SK-N-SH (cell line): ENCODE results near the gene STX18. TPM values are rescaled to one million over a fixed set of nuclear protein-coding genes. Genes with fewer than 3 reads are reported as not detected.

Source experiments
- CTCF ChIA-PET: fragments of 300-600, 350-600 bp; formaldehyde crosslinking; extraction: SDS; loops from one replicate; lab custom pipeline; 2021; lab: Yijun Ruan, JAX
- POLR2A ChIA-PET: fragments of 350-600 bp; sonication (Branson Sonifier 250); formaldehyde crosslinking; extraction: SDS; loops from one replicate; lab custom pipeline; 2020; ENCODE audit warnings: antibody characterized with exemption, inconsistent platforms; lab: Yijun Ruan, JAX
- DNase-seq: peaks from one replicate; pipeline ENCODE4 v3.0.0; 2012
- H2AFZ ChIP-seq: fragments of 200-600 bp; sonication (generic); 2 replicates; pipeline ENCODE4 v1.8.1; 2016; ENCODE audit warnings: antibody characterized with exemption, mild to moderate bottlenecking, low read depth
- H3F3A ChIP-seq: fragments of 200-600 bp; sonication (generic); replicated peaks from 2 replicates; pipeline ENCODE3; 2016; ENCODE audit warnings: antibody characterized with exemption, mild to moderate bottlenecking; ENCODE audit not compliant: insufficient read depth
- H3K27ac ChIP-seq, 2 experiments: fragments of 200-500 bp in 1 of 2; fragments of 200-600 bp in 1 of 2; sonication (Bioruptor generic) in 1 of 2; sonication (generic), shearing (Covaris generic) in 1 of 2; 2 replicates each; pipeline versions ENCODE4 v1.5.1 to v1.6.1; 2014 to 2016; ENCODE audit warnings: low read depth in 2 of 2, inconsistent platforms in 1 of 2, low read length in 1 of 2, mild to moderate bottlenecking in 1 of 2, mixed read lengths in 1 of 2
- H3K27me3 ChIP-seq: fragments of 200-600 bp; sonication (generic), shearing (Covaris generic); 2 replicates; pipeline ENCODE4 v1.6.1; 2016; ENCODE audit warnings: mixed run types; ENCODE audit not compliant: insufficient read depth
- H3K36me3 ChIP-seq, 2 experiments: fragments of 200-500 bp in 1 of 2; fragments of 200-600 bp in 1 of 2; sonication (Bioruptor generic) in 1 of 2; sonication (generic) in 1 of 2; replicated peaks in 1 of 2; 2 replicates each; pipeline versions ENCODE3 to v1.5.1; 2014 to 2016; ENCODE audit warnings: low read length in 1 of 2, mild to moderate bottlenecking in 1 of 2; ENCODE audit not compliant: insufficient read depth in 2 of 2, control insufficient read depth in 1 of 2
- H3K4me1 ChIP-seq, 2 experiments: fragments of 200-500 bp in 1 of 2; fragments of 200-600 bp in 1 of 2; sonication (Bioruptor generic) in 1 of 2; sonication (generic), shearing (Covaris generic) in 1 of 2; 2 replicates each; pipeline versions ENCODE4 v1.5.1 to v1.6.1; 2014 to 2016; ENCODE audit warnings: low read depth in 1 of 2, low read length in 1 of 2, mixed run types in 1 of 2; ENCODE audit not compliant: insufficient read depth in 2 of 2, control insufficient read depth in 1 of 2
- H3K4me2 ChIP-seq: fragments of 200-600 bp; sonication (generic), shearing (Covaris generic); 2 replicates; pipeline ENCODE4 v1.6.1; 2017; ENCODE audit warnings: mixed run types
- H3K4me3 ChIP-seq, 2 experiments: fragments of 200-500 bp in 1 of 2; fragments of 200-600 bp in 1 of 2; sonication (Bioruptor generic) in 1 of 2; sonication (generic), shearing (Covaris generic) in 1 of 2; 2 replicates each; pipeline versions ENCODE4 v1.5.1 to v1.8.1; 2014 to 2016; ENCODE audit warnings: low read depth in 2 of 2, inconsistent platforms in 1 of 2, low read length in 1 of 2, mild to moderate bottlenecking in 1 of 2, mixed read lengths in 1 of 2, moderate library complexity in 1 of 2
- H3K79me2 ChIP-seq: fragments of 200-600 bp; sonication (generic); 2 replicates; pipeline ENCODE4 v1.8.1; 2017; ENCODE audit warnings: mild to moderate bottlenecking; ENCODE audit not compliant: insufficient read depth
- H3K9ac ChIP-seq: fragments of 200-600 bp; sonication (generic); 2 replicates; pipeline ENCODE4 v1.6.1; 2017; ENCODE audit warnings: mixed run types
- H3K9me2 ChIP-seq: fragments of 200-600 bp; sonication (generic); 2 replicates; pipeline ENCODE4 v1.6.1; 2017; ENCODE audit warnings: mixed run types
- H3K9me3 ChIP-seq: fragments of 200-600 bp; sonication (generic); 2 replicates; pipeline ENCODE4 v1.6.1; 2017; ENCODE audit warnings: mixed run types, mild to moderate bottlenecking, moderate library complexity
- H4K20me1 ChIP-seq: fragments of 200-600 bp; sonication (generic); 2 replicates; pipeline ENCODE4 v1.6.1; 2017; ENCODE audit warnings: mild to moderate bottlenecking, mixed run types; ENCODE audit not compliant: insufficient read depth
- ELF1 ChIP-seq: IDR thresholded peaks from 2 replicates; pipeline ENCODE4 v1.4.0; 2012
- EP300 ChIP-seq, 2 experiments: IDR thresholded peaks; 2 replicates each; pipeline versions ENCODE4 v1.4.0 to v1.6.1; 2012; ENCODE audit warnings: borderline replicate concordance in 1 of 2, low read depth in 1 of 2, low read length in 1 of 2
- EZH2phosphoT487 ChIP-seq: fragments of 200-600 bp; sonication (generic); IDR thresholded peaks from 2 replicates; pipeline ENCODE4 v1.6.1; 2017; ENCODE audit warnings: low read depth, mixed run types, mild to moderate bottlenecking, antibody characterized with exemption, moderate library complexity, borderline replicate concordance
- FOSL2 ChIP-seq: IDR thresholded peaks from 2 replicates; pipeline ENCODE4 v1.4.0; 2012; ENCODE audit warnings: low read depth, mild to moderate bottlenecking, moderate library complexity, borderline replicate concordance
- FOXM1 ChIP-seq: IDR thresholded peaks from 2 replicates; pipeline ENCODE4 v1.4.0; 2012; ENCODE audit warnings: low read depth, mild to moderate bottlenecking
- GABPA ChIP-seq: IDR thresholded peaks from 2 replicates; pipeline ENCODE4 v1.4.0; 2012; ENCODE audit warnings: low read depth, mild to moderate bottlenecking
- GATA2 ChIP-seq: sonication (generic); formaldehyde crosslinking; IDR thresholded peaks from 2 replicates; pipeline ENCODE4 v1.5.0; 2020; ENCODE audit warnings: mild to moderate bottlenecking, missing genetic modification reagents
- MEF2A ChIP-seq: IDR thresholded peaks from 2 replicates; pipeline ENCODE4 v1.4.0; 2012; ENCODE audit warnings: low read depth, borderline replicate concordance
- MXI1 ChIP-seq: IDR thresholded peaks from 2 replicates; pipeline ENCODE4 v1.6.1; 2012; ENCODE audit warnings: mild to moderate bottlenecking, low read depth, low read length, improper control_type of control experiment
- NRF1 ChIP-seq: IDR thresholded peaks from 2 replicates; pipeline ENCODE4 v1.6.1; 2012; ENCODE audit warnings: low read depth, mild to moderate bottlenecking, low read length
- RAD21 ChIP-seq: IDR thresholded peaks from 2 replicates; pipeline ENCODE4 v1.6.1; 2012; ENCODE audit warnings: mild to moderate bottlenecking, low read length
- RXRA ChIP-seq: IDR thresholded peaks from 2 replicates; pipeline ENCODE4 v1.4.0; 2012; ENCODE audit warnings: low read depth, mild to moderate bottlenecking, borderline replicate concordance
- TEAD4 ChIP-seq: IDR thresholded peaks from 2 replicates; pipeline ENCODE4 v1.4.0; 2012; ENCODE audit warnings: mild to moderate bottlenecking, borderline replicate concordance; ENCODE audit not compliant: insufficient read depth
- YY1 ChIP-seq: IDR thresholded peaks from 2 replicates; pipeline ENCODE4 v1.4.0; 2012; ENCODE audit warnings: low read depth, mild to moderate bottlenecking
- WGBS: methylation state at CpG from one replicate; pipeline ENCODE4 v1.1.6; 2017; ENCODE audit warnings: low lambda C conversion rate; 5-methylcytosine and 5-hydroxymethylcytosine counted together
- polyA plus RNA-seq, 3 experiments: library from polyadenylated mRNA; depleted of rRNA; stranded (reverse); fragments of >200 nt; gene quantifications; 2 replicates each; pipeline ENCODE4 v1.2.3, GENCODE V29; 2012
- TF ChIP-seq, protein P1 (sequence below): IDR thresholded peaks from 2 replicates; pipeline ENCODE4; 2012
- TF ChIP-seq, protein P2 (sequence below): IDR thresholded peaks from 2 replicates; pipeline ENCODE4 v1.4.0; 2012; ENCODE audit warnings: low read depth, borderline replicate concordance
- TF ChIP-seq, protein P3 (sequence below): fragments of 150-350 bp; IDR thresholded peaks from 2 replicates; pipeline ENCODE4 v1.6.1; 2016; ENCODE audit warnings: mild to moderate bottlenecking, low read depth, low read length
- TF ChIP-seq, protein P4 (sequence below): IDR thresholded peaks from 2 replicates; pipeline ENCODE4 v1.4.0; 2012; ENCODE audit warnings: low read depth, borderline replicate concordance

The STX18 gene
- polyA plus RNA-seq, 1 of the 3 experiments (the other 2 are of a cell fraction), result 17.3 TPM

DNA sequence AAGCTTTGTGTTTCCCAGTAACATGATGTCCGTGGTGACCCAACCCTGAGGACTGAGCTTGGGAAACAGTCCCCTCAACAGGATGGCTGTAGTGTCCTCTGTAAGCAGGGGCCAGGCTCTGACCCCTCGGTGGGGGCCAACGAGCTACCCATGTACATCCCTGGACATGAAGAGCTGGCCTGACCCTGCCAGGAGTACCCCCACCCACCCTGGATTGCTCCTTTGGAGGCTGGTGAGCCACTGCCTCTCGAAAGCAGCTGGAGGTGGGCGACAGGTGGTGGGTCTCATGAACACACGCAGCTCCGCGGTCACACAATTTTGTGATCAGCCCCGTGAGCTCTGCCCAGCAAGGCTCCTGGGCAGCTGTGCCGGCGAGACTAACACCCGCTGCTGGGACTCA, 121.4 kb downstream of the STX18 start:
- 100% methylated on average over 2 of the region's 12 CpGs for WGBS
- Histone ChIP-seq H3K79me2 (no peaks in the 10 kb centered on the region), H2AFZ (no peak overlapping the region), H3K9me2 (no peaks in the 10 kb centered on the region), H4K20me1 (no peaks in the 10 kb centered on the region), H3F3A (no peaks in the 10 kb centered on the region), H3K27ac (no peak overlapping the region), H3K36me3 (peaks cover 4 to 50% of the 10 kb centered on the region in 2 experiments), H3K9me3 (no peaks in the 10 kb centered on the region), H3K4me2 (no peak overlapping the region), H3K27me3 (no peaks in the 10 kb centered on the region), H3K4me3 (no peak overlapping the region), H3K4me1 (no peaks in the 10 kb centered on the region; a peak in 1 of 4 replicates), H3K9ac (no peak overlapping the region)
- ChIA-PET POLR2A (no interaction called here), CTCF (interaction anchor here (0.9 to 3.6 kb wide), 5 partner anchors 11 to 172 kb away, joined by 3 to 20 read pairs (median 3); partner anchors contain the start of gene TMEM128)
- TF ChIP-seq FOSL2 (no peak), EZH2phosphoT487 (no peak), MXI1 (no peak), ELF1 (no peak), TEAD4 (no peak), MEF2A (no peak), GABPA (no peak), RXRA (no peak), NRF1 (no peak), FOXM1 (no peak), YY1 (no peak), EP300 (IDR thresholded peaks at IDR 0.05; ENCODE audit: borderline replicate concordance in 1 of 2, low read depth in 1 of 2, low read length in 1 of 2) (no peak), RAD21 (no peak), GATA2 (CRISPR knock-in tag) (no peak)
- TF ChIP-seq, protein P1, sequence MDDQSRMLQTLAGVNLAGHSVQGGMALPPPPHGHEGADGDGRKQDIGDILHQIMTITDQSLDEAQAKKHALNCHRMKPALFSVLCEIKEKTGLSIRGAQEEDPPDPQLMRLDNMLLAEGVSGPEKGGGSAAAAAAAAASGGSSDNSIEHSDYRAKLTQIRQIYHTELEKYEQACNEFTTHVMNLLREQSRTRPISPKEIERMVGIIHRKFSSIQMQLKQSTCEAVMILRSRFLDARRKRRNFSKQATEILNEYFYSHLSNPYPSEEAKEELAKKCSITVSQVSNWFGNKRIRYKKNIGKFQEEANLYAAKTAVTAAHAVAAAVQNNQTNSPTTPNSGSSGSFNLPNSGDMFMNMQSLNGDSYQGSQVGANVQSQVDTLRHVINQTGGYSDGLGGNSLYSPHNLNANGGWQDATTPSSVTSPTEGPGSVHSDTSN, result no peak
- TF ChIP-seq, protein P2, sequence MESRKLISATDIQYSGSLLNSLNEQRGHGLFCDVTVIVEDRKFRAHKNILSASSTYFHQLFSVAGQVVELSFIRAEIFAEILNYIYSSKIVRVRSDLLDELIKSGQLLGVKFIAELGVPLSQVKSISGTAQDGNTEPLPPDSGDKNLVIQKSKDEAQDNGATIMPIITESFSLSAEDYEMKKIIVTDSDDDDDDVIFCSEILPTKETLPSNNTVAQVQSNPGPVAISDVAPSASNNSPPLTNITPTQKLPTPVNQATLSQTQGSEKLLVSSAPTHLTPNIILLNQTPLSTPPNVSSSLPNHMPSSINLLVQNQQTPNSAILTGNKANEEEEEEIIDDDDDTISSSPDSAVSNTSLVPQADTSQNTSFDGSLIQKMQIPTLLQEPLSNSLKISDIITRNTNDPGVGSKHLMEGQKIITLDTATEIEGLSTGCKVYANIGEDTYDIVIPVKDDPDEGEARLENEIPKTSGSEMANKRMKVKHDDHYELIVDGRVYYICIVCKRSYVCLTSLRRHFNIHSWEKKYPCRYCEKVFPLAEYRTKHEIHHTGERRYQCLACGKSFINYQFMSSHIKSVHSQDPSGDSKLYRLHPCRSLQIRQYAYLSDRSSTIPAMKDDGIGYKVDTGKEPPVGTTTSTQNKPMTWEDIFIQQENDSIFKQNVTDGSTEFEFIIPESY, result no peak
- TF ChIP-seq, protein P3, sequence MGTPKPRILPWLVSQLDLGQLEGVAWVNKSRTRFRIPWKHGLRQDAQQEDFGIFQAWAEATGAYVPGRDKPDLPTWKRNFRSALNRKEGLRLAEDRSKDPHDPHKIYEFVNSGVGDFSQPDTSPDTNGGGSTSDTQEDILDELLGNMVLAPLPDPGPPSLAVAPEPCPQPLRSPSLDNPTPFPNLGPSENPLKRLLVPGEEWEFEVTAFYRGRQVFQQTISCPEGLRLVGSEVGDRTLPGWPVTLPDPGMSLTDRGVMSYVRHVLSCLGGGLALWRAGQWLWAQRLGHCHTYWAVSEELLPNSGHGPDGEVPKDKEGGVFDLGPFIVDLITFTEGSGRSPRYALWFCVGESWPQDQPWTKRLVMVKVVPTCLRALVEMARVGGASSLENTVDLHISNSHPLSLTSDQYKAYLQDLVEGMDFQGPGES, result no peak
- TF ChIP-seq, protein P4, sequence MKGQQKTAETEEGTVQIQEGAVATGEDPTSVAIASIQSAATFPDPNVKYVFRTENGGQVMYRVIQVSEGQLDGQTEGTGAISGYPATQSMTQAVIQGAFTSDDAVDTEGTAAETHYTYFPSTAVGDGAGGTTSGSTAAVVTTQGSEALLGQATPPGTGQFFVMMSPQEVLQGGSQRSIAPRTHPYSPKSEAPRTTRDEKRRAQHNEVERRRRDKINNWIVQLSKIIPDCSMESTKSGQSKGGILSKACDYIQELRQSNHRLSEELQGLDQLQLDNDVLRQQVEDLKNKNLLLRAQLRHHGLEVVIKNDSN, result no peak
- DNase-seq, result no peak
